Measurements from ENCODE around the gene HIVEP1. TPM values are rescaled to one million over a fixed set of nuclear protein-coding genes. Genes with fewer than 3 reads are reported as not detected.

The HIVEP1 gene
- total RNA-seq, 1 donor from 2014 or later = 19.4 TPM

Other genes starting within 250 kb of the HIVEP1 start
- gene ADTRP, start 233.5 kb upstream of the HIVEP1 start, total RNA-seq = 0.98 TPM